ENCODE measurements around the gene RRAGC. TPM values are rescaled to one million over a fixed set of nuclear protein-coding genes. Genes with fewer than 3 reads are reported as not detected.
A peak's percentile ranks its signal among the peaks of the same experiment; 100 is the strongest.

The RRAGC gene
- total RNA-seq, 4 donors from 2014 or later: 9.9 to 23.3 (median 13.8) TPM

DNA sequence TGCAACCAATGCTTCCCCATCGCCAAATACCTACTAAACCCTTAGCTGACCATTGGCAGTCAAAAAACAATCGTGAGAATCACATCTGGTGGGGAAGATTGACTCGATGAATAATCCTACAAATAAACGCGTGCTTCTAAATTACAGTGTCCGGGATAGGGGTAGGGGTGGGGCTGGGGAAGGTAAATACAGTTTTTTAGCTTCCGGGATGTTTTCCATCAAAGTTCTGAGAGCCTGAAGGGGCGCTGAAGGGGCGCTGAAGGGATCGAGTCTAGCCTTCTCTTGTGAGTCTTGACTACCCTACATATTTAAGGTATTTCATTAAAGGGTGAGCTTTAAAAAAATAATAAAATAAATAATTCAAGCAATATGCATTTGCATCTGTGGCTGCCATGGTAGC lies 40.5 kb downstream of the RRAGC start:
- Histone ChIP-seq H3K27me3 (peaks cover 0 to 16% of the 10 kb centered on the region in 2 donors), H3K4me3 (no peak overlapping the region), H3K4me1 (peaks cover 0 to 12% (median 5%) of the 10 kb centered on the region in 4 donors), H3K9me3 (no peaks in the 10 kb centered on the region), H3K27ac (no peak overlapping the region), H3K36me3 (no peaks in the 10 kb centered on the region)
- no peak for TF ChIP-seq CTCF (IDR thresholded peaks at IDR 0.05)
- TF ChIP-seq POLR2A (IDR thresholded peaks at IDR 0.05): no peak
- DNase-seq: no peak

- no peaks in the 10 kb centered on the region for H3K36me3 ChIP-seq
- peaks cover 0 to 16% of the 10 kb centered on the region in 2 donors for H3K27me3 ChIP-seq
- TF ChIP-seq POLR2A (IDR thresholded peaks at IDR 0.05) (no peak), CTCF (IDR thresholded peaks at IDR 0.05) (peak in 5 of 6 experiments; percentile 45 to 75 (median 54))
- H3K4me3 ChIP-seq: peak overlapping the region in 3 of 4 donors; percentile 33 to 36 (median 34)
- no peak overlapping the region for H3K27ac ChIP-seq
- H3K4me1 ChIP-seq: peaks cover 0 to 12% (median 5%) of the 10 kb centered on the region in 4 donors
- H3K9me3 ChIP-seq: no peaks in the 10 kb centered on the region
- DNase-seq: no peak
These were observed 41.2 kb downstream of the RRAGC start for GRCh38 chr1:38818175-38818976.

- Histone ChIP-seq H3K27me3 (peaks cover 0 to 16% of the 10 kb centered on the region in 2 donors), H3K36me3 (no peaks in the 10 kb centered on the region), H3K9me3 (no peaks in the 10 kb centered on the region), H3K4me3 (peak overlapping the region in 3 of 4 donors; percentile 33 to 36 (median 34)), H3K27ac (no peak overlapping the region), H3K4me1 (peaks cover 0 to 12% (median 5%) of the 10 kb centered on the region in 4 donors)
- TF ChIP-seq CTCF (IDR thresholded peaks at IDR 0.05) (no peak), POLR2A (IDR thresholded peaks at IDR 0.05) (no peak)
- no peak for DNase-seq
These were observed 42.1 kb downstream of the RRAGC start for GRCh38 chr1:38817267-38818174.

DNA sequence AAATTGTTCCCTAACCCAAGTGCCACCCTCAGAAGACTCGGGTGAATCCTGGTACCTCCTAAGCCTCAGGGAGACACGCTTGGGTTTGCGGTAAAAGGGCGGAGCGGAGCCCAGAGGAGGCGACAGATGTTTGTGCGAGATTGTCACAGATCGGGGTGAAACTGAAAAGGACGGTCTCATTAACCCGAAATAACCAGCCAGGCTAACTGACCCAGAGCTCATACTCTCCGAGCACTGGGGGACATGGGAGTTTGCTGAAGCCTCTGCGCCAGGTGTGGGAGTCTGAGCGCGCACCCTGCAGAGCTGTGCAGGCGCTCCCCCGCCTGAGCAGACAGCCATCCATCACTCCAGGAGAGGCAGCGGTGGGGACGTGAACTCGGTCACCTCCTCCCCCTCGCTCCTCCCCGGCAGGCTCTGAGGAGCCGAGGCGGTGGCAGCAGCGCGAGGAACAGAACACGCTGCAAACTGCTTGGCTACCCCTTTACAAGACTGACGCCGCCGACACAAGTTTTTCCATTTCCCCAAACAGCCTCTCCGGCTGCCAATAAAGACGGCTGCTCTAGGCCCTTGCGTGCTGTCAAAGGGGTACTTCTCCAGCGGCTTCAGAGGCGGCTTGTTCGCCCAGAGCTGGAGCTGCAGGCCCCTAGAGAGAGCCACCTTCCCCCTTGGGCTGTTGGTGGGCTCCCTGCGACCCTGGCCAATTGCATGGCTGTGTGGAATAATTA lies 43.5 kb downstream of the RRAGC start:
- TF ChIP-seq POLR2A (IDR thresholded peaks at IDR 0.05) (no peak), CTCF (IDR thresholded peaks at IDR 0.05) (no peak)

GRCh38 chr1:38814984-38815464 lies 44.5 kb downstream of the RRAGC start:
- Histone ChIP-seq H3K27me3 (peaks cover 0 to 16% of the 10 kb centered on the region in 2 donors), H3K36me3 (no peaks in the 10 kb centered on the region)
- TF ChIP-seq CTCF (IDR thresholded peaks at IDR 0.05): no peak

More for the DNA sequence above, 43.5 kb downstream of the RRAGC start:
- H3K9me3 ChIP-seq: no peaks in the 10 kb centered on the region
- peaks cover 0 to 16% of the 10 kb centered on the region in 2 donors for H3K27me3 ChIP-seq
- H3K4me1 ChIP-seq: peaks cover 0 to 12% (median 5%) of the 10 kb centered on the region in 4 donors
- DNase-seq: no peak
- H3K36me3 ChIP-seq: no peaks in the 10 kb centered on the region
- no peak overlapping the region for H3K4me3 ChIP-seq
- H3K27ac ChIP-seq: no peak overlapping the region

More at GRCh38 chr1:38814984-38815464, 44.5 kb downstream of the RRAGC start:
- Histone ChIP-seq H3K27ac (no peak overlapping the region), H3K9me3 (no peaks in the 10 kb centered on the region), H3K4me3 (no peak overlapping the region), H3K4me1 (peaks cover 0 to 12% (median 5%) of the 10 kb centered on the region in 4 donors)
- DNase-seq: no peak

Data from Peyer's patch (tissue), 4 donors.